LNCAP (cell line): ENCODE results near the gene TARBP2.

Source experiments
- TF ChIP-seq, protein P1 (sequence below): fragments of 450-650 bp; IDR thresholded peaks from 2 replicates; pipeline ENCODE4 v1.5.1; 2017; ENCODE audit warnings: mild to moderate bottlenecking

The TARBP2 gene

DNA sequence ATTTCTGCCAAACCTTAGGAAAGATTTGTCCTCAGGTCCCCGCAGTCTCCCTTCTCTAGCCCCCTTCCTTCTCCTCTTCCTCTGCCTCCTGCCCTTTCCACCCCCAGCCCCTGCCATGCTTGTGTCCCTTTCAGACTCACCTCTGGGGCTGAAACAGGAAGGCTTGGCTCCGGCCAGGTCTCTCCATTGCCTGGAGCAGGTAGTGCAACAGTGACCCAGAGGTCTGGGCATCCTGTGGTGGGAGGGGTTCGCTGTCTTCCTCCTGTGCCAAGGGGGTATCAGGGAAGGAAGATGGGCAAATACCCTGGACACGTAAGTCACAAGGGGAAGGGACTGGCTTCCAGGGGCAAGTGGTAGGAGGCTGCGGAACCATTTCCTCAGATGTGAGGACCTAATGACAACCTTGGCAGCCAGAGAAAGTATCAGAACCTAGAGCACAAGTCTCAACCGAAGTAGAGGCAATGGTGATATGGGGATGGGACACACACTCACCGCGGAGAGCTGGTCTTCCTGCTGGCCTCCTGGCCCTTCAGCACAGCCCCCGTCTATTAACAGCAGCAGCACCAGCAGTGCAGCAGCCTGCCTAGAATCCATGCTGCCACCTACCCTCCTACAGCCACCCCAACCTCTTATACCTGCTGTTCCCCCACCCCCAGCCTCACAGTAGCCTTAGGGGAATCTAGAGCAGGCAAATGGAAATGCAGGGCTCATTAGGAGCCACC is 6.0 kb downstream of the TARBP2 start, which contains the start of gene NPFF:
Gene NPFF (minus strand): TSS at position 604 of the 722 bp plus-strand sequence. CDS start 10 bp downstream, at position 594.
- TF ChIP-seq, protein P1, sequence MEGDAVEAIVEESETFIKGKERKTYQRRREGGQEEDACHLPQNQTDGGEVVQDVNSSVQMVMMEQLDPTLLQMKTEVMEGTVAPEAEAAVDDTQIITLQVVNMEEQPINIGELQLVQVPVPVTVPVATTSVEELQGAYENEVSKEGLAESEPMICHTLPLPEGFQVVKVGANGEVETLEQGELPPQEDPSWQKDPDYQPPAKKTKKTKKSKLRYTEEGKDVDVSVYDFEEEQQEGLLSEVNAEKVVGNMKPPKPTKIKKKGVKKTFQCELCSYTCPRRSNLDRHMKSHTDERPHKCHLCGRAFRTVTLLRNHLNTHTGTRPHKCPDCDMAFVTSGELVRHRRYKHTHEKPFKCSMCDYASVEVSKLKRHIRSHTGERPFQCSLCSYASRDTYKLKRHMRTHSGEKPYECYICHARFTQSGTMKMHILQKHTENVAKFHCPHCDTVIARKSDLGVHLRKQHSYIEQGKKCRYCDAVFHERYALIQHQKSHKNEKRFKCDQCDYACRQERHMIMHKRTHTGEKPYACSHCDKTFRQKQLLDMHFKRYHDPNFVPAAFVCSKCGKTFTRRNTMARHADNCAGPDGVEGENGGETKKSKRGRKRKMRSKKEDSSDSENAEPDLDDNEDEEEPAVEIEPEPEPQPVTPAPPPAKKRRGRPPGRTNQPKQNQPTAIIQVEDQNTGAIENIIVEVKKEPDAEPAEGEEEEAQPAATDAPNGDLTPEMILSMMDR: no peak

DNA sequence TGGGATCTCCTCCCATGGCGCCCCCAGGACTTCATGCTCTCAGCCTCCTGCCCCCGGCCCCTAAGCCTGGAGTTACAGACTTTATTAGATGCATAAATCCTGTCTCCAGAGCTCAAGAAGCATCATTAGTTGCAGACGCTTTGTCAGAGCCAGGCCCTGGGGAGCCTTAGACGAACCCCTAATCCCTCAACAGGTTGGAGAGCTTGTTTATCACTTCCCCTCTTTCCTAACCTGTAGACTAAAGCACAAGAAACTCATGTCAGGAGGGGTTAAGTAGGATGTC is 6.5 kb downstream of the TARBP2 start:
- TF ChIP-seq, protein P1: no peak

DNA sequence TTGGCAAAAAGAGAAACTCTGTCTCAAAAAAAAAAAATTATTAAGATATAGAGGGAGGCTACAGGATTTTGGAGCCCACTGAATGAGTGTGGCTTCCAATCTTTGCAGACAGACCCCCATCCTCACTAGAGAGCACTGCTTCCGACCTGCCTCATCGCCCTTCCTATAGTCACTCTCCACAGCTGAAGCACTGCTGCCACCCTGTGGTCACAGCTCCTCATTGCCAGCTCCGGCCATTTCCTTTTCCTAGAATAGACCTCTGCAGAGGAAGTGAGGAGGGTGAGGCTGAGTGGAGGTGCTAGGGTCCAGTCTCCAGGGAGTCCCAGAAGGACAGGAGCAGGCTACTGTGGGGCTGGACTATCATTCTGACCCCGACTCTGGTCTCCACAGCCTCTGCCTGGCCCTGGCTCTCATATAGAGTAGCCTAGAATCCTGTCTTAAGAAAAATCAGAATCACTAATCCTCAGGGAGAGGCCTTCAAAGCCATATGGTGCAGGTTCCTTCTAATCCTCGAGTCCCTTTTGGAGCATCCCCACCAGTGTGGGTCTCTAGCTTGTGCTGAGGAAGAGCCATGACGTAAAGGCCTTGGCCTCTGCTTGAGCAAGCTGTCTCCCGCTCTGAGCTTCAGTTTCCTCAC is 7.6 kb downstream of the TARBP2 start:
- TF ChIP-seq, protein P1: peak; percentile 95

DNA sequence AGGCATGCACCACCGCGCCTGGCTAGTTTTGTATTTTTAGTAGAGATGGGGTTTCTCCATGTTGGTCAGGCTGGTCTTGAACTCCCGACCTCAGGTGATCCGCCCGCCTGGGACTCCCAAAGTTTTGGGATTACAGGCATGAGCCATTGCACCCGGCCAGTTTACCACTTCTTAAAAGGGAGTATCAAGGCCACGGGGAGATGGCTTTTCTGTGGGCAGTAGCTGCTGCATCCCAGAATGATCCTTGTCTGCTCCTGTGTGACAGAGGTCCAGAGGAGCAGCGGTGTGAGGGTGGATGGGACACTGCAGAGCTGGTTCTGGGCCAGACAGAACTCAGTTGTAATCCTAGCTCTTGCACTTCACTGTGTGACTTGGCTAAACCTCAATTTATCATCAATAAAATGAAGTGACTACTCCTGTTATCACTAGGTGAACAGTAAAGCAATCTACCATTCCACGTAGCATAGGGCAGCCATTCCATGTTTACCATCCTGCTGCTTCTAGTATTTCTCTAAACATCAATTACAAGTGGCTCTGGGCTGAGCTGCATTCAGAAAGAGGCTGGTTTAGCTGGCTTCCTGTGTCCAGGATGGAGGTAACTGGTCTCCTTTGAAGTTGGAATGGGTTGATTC is 9.2 kb downstream of the TARBP2 start:
- TF ChIP-seq, protein P1: no peak

DNA sequence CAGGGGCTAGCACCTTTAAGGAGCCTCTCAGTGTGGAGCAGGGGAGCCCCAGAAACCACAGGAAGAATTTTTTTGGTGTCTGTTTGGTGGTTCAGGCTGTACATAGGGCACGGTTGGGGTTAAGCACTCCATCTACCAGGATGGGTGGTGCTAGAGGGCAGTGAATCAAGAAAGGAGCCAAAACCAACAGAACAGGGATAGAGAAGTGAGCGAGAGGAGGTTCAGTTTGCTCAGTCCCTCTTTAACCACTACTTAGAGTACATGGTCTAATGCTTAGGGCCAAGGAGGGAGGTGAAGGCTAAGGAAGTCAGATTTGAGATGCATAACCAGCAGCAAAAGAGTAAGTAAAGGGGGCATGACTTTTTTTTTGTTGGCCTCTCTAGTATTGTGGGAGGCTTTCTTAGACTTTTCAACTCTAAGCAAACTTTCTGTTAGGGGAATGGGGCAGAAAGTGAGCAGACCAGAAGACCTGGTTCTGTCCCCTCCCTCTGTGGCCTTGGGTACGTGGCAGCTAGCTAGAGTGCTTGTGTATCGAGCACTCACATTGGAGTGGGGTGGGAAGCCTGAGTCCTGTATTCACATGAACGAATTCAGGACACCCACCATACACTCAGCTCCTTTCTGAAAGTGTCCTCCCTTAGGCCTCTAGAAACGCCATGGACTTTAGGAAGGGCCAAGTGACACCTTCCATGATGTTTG is 12.8 kb downstream of the TARBP2 start:
- TF ChIP-seq, protein P1: no peak

DNA sequence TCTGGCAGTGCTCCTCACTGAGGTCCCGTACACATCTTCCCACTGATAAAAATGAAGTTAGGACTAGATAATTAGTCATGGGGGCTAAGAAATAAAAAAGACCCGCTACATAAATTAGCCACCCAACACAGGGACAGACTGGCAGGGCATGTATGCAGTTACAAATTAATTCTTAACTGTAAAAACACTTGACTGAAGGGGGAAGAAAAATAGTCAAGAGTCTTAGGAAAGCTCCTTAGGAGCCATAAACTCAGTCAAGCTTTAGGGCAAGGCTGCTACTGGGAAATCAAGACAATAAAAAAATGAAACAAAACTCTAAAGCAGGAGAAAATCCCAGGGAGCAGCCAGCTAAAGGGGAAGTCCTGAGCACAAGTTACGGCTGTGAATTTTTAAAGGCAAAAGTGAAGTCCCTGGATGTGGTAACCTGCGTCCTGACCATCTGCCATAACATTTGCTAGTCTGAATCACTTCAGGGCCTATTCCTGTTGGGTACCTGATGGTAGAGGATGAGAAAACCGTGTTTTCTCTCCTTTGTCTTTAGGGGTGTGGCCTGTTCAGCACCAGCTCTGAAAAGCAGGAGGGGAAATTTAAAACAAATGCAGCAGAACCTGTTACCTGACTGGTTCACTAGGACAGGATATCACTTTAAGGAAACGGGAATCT is 13.7 kb downstream of the TARBP2 start:
- TF ChIP-seq, protein P1: no peak

DNA sequence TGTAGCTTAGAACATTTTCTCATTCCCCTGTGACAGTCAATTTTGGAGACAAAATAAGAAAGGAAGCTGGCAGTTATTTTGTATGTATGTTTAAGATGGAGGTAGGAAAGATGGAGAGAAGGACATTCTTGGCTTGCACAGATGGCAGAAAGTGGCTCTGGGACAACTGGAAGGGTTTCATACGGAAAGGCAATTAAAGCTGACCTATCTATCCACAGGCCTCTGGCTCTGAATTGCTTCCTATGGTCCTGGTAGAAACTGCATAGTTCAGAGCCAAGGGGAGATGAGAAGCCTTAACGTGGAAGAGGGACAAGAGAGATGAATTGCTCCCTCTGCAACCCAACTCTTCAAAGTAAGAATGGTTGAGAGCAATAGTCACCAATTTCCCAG is 14.2 kb downstream of the TARBP2 start:
- TF ChIP-seq, protein P1: no peak
